AG04449 (cell line): ENCODE data around the gene DOK7.

ENCODE experiments used
- CTCF ChIA-PET: fragments of 350-600 bp; formaldehyde crosslinking; extraction: SDS; loops from one replicate; lab custom pipeline; 2021; ENCODE audit warnings: antibody characterized with exemption; lab: Yijun Ruan, JAX
- POLR2A ChIA-PET: fragments of 400-600, 350-600 bp; formaldehyde crosslinking; extraction: SDS; loops from one replicate; lab custom pipeline; 2020; ENCODE audit warnings: antibody characterized with exemption, inconsistent platforms; lab: Yijun Ruan, JAX
- DNase-seq: peaks from one replicate; pipeline ENCODE4 v3.0.0-alpha.2; 2010; ENCODE audit warnings: low read depth, low spot score
- H3K4me3 ChIP-seq: 2 replicates; pipeline ENCODE4 v1.5.1; 2011; ENCODE audit warnings: low read depth, mild to moderate bottlenecking, control low read depth, low read length
- CTCF ChIP-seq: IDR thresholded peaks from one replicate; pipeline ENCODE4 v1.5.1; 2011; ENCODE audit warnings: mild to moderate bottlenecking, moderate library complexity, low read length, control low read depth, inconsistent platforms; ENCODE audit not compliant: insufficient read depth; ENCODE audit errors: missing control alignments

DOK7 gene

DNA sequence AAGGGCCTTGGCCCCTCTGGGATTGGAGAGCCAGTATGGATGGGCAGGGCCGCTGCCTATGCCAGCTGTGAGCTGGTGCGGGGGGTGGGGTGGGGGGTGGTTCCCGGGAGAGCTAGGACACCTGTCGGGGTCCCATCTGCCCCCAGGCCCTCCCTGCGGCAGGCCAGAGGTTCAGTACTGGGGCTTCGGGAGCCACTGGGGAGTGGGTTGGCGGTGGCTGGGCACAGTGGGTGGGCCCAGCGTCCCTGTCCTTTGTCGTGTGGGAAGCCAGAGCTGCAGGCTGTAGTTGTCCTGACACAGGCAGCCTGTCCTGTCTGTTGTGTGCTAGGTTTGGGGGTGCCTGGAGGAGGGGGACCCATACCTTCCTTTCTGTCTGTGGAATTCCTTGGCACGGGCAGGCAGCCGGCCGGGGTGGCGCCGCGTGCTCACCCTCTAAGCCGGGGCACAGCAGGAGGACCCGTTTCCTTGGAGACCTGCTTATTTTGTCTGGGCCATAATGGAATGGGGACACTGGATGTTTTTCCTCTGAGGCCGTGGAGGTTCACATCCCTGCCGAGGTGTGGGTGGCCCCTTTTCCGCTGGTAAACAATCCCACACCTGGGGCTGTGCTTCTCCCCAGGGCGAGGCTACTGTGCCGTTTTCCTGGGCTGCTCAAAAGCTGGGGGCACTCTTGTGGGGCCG, 14.8 kb downstream of the DOK7 start:
- no peak overlapping the region for H3K4me3 ChIP-seq
- TF ChIP-seq CTCF: no peak
- ChIA-PET CTCF (interaction anchor here (6.0 kb wide), 1 partner anchor 132 kb away, joined by 134 read pairs; no protein-coding TSS in a partner anchor), POLR2A (no interaction called here)
- no peak for DNase-seq

GRCh38 chr4:3478446-3479357, 15.6 kb downstream of the DOK7 start:
- ChIA-PET POLR2A (no interaction called here), CTCF (interaction anchor here (1.1 to 6.0 kb wide), 9 partner anchors 7 to 372 kb away, joined by 3 to 134 read pairs (median 11); no protein-coding TSS in a partner anchor)
- H3K4me3 ChIP-seq: no peak overlapping the region
- DNase-seq: no peak
- no peak for TF ChIP-seq CTCF

DNA sequence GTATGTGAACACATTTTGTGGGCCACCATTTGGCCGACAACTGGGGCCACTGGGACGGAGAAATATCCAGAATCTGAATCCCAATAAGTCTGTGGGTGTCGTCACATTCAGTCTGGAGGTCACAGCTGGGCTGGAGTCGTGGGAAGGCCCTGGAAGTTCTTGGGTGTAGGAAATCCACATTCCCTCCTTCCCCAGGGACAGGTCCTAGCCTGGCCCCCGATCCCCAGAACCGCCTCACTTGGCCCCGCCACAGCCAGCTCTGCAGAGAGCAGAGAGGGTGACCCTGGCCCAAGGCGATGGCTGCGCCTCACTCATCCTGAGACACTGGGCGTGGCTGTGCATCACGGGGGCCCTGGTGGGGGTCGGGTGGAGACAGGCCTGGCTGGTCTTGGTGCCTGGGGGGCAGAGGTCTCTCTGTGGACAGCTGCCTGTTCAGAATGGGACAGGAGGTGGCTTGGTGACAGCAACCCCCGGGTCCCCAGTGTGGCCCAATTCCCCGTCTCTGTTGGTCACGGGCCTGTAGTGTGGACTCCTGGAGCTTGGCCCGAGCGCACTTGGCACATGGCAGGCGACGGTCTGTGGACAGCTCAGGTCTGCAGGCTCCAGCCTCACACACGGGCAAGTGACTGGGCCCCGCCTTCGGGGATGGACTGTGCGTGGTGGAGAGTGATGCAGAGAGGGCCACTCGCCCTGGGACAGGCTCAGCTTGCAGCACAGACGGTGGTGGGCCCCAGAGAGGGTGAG, 16.4 kb downstream of the DOK7 start:
- ChIA-PET CTCF (interaction anchor here (0.7 to 6.0 kb wide), 34 partner anchors 8 to 470 kb away, joined by 3 to 134 read pairs (median 6); no protein-coding TSS in a partner anchor), POLR2A (no interaction called here)
- TF ChIP-seq CTCF: no peak
- no peak for DNase-seq
- H3K4me3 ChIP-seq: no peak overlapping the region

- CTCF ChIA-PET: interaction anchor here (0.7 to 6.0 kb wide), 62 partner anchors 9 to 702 kb away, joined by 3 to 134 read pairs (median 4); partner anchors contain the start of genes DOK7 and MSANTD1
- peak; percentile 5 for DNase-seq
- POLR2A ChIA-PET: no interaction called here
- H3K4me3 ChIP-seq: no peak overlapping the region
- TF ChIP-seq CTCF: peak; percentile 99
Observed at GRCh38 chr4:3480528-3481112, 17.5 kb downstream of the DOK7 start.

- no peak for DNase-seq
- CTCF ChIA-PET: interaction anchor here (0.7 to 6.0 kb wide), 59 partner anchors 8 to 701 kb away, joined by 3 to 134 read pairs (median 4); partner anchors contain the start of genes DOK7 and MSANTD1
- no peak for TF ChIP-seq CTCF
- POLR2A ChIA-PET: interaction anchor here (0.7 kb wide), 1 partner anchor 176 kb away, joined by 3 read pairs; no protein-coding TSS in a partner anchor
- no peak overlapping the region for H3K4me3 ChIP-seq
Observed at GRCh38 chr4:3481113-3481531, 18.0 kb downstream of the DOK7 start.
